Esophagus (tissue), 2 donors: Measurements from ENCODE around the gene UGGT2. TPM values are rescaled to one million over a fixed set of nuclear protein-coding genes. Genes with fewer than 3 reads are reported as not detected.

ENCODE experiments used
- H3K27ac ChIP-seq, 2 donors: one replicate each; pipeline ENCODE4 v1.5.1; 2013; ENCODE audit warnings: low read depth in 2 of 2, mild to moderate bottlenecking in 2 of 2, inconsistent platforms in 1 of 2, low read length in 1 of 2, moderate library complexity in 1 of 2
- H3K27me3 ChIP-seq, 2 donors: one replicate each; pipeline ENCODE4 v1.6.1; 2013; ENCODE audit warnings: low read length in 2 of 2, control low read depth in 1 of 2, mild to moderate bottlenecking in 1 of 2; ENCODE audit not compliant: insufficient read depth in 2 of 2, control insufficient read depth in 1 of 2
- H3K36me3 ChIP-seq, 2 donors: one replicate each; pipeline ENCODE4 v1.6.1; 2013; ENCODE audit warnings: low read length in 1 of 2; ENCODE audit not compliant: control insufficient read depth in 2 of 2, insufficient read depth in 2 of 2
- H3K4me1 ChIP-seq, 2 donors: one replicate each; pipeline ENCODE4 v1.6.1; 2013; ENCODE audit warnings: low read length in 1 of 2; ENCODE audit not compliant: control insufficient read depth in 2 of 2, insufficient read depth in 2 of 2
- H3K4me3 ChIP-seq, 2 donors: one replicate each; pipeline ENCODE4 v1.5.1; 2013; ENCODE audit warnings: low read length in 2 of 2, mild to moderate bottlenecking in 2 of 2, low read depth in 1 of 2, moderate library complexity in 1 of 2
- H3K9me3 ChIP-seq, 2 donors: one replicate each; pipeline ENCODE4 v1.6.1; 2013; ENCODE audit warnings: mild to moderate bottlenecking in 2 of 2, low read depth in 1 of 2, low read length in 1 of 2, moderate library complexity in 1 of 2; ENCODE audit not compliant: control insufficient read depth in 2 of 2, insufficient read depth in 1 of 2
- WGBS, 2 donors: extraction: QIAGEN DNeasy Blood & Tissue Kit; methylation state at CpG; one replicate each; pipeline ENCODE4 v1.1.7; 2013; 5-methylcytosine and 5-hydroxymethylcytosine counted together
- polyA plus RNA-seq, 2 donors: library from polyadenylated mRNA; stranded (reverse); fragments of 200-250 nt; gene quantifications; one replicate each; pipeline ENCODE4 v1.2.3, GENCODE V29; 2013
- donor health status: healthy with polysubstance abuse.
- donor health status: Bipolar disorder and iron deficiency.

Gene UGGT2, protein sequence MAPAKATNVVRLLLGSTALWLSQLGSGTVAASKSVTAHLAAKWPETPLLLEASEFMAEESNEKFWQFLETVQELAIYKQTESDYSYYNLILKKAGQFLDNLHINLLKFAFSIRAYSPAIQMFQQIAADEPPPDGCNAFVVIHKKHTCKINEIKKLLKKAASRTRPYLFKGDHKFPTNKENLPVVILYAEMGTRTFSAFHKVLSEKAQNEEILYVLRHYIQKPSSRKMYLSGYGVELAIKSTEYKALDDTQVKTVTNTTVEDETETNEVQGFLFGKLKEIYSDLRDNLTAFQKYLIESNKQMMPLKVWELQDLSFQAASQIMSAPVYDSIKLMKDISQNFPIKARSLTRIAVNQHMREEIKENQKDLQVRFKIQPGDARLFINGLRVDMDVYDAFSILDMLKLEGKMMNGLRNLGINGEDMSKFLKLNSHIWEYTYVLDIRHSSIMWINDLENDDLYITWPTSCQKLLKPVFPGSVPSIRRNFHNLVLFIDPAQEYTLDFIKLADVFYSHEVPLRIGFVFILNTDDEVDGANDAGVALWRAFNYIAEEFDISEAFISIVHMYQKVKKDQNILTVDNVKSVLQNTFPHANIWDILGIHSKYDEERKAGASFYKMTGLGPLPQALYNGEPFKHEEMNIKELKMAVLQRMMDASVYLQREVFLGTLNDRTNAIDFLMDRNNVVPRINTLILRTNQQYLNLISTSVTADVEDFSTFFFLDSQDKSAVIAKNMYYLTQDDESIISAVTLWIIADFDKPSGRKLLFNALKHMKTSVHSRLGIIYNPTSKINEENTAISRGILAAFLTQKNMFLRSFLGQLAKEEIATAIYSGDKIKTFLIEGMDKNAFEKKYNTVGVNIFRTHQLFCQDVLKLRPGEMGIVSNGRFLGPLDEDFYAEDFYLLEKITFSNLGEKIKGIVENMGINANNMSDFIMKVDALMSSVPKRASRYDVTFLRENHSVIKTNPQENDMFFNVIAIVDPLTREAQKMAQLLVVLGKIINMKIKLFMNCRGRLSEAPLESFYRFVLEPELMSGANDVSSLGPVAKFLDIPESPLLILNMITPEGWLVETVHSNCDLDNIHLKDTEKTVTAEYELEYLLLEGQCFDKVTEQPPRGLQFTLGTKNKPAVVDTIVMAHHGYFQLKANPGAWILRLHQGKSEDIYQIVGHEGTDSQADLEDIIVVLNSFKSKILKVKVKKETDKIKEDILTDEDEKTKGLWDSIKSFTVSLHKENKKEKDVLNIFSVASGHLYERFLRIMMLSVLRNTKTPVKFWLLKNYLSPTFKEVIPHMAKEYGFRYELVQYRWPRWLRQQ (N-terminal part only)
- polyA plus RNA-seq = 1 to 10 TPM; 3.2 to 3.5 TPM

DNA sequence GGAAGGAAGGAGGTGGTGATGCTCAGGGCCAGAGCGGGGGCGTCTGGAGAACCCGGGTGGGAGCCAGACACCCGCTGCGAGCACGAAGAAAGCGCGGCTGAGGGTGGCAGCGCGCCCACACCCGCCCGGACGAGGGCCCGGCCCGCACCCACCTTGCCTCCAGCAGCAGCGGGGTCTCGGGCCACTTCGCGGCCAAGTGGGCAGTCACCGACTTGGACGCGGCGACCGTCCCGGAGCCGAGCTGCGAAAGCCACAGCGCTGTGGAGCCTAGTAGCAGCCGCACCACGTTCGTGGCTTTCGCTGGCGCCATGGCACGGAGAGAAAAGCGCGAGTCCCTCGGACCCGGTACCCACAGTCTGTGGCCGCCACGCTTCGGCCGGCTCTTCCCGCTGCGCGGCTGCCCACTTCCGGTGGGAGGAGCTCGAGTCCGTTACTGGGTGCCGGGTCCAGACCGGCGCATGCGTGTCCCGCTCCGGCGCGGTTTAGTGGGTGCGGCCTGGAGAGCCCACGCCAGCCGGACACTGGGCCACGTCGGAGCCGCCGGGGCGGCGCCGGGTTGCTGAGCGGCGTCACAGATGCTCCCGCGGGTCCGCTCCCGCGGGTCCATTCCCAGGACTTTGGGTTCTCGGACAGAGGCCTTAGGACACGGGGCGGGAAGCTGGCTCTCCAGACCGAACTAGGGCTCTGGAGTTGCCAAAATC is at the start of gene UGGT2:
Gene UGGT2, minus strand, starts transcription at position 399 of the 701 bp plus-strand sequence. Its CDS starts 89 bp downstream, at position 310.
- H3K27ac ChIP-seq = peak within 1 kb of the TSS; percentile 80 to 83
- no peaks in the 10 kb centered on the region for H3K36me3 ChIP-seq
- no peaks in the 10 kb centered on the region for H3K9me3 ChIP-seq
- no peaks in the 10 kb centered on the region for H3K4me1 ChIP-seq
- 1 to 3% methylated on average over 70 to 77 of the region's 77 CpGs for WGBS, 2 donors
- no peaks in the 10 kb centered on the region for H3K27me3 ChIP-seq
- H3K4me3 ChIP-seq = peak within 1 kb of the TSS; percentile 77 to 87

DNA sequence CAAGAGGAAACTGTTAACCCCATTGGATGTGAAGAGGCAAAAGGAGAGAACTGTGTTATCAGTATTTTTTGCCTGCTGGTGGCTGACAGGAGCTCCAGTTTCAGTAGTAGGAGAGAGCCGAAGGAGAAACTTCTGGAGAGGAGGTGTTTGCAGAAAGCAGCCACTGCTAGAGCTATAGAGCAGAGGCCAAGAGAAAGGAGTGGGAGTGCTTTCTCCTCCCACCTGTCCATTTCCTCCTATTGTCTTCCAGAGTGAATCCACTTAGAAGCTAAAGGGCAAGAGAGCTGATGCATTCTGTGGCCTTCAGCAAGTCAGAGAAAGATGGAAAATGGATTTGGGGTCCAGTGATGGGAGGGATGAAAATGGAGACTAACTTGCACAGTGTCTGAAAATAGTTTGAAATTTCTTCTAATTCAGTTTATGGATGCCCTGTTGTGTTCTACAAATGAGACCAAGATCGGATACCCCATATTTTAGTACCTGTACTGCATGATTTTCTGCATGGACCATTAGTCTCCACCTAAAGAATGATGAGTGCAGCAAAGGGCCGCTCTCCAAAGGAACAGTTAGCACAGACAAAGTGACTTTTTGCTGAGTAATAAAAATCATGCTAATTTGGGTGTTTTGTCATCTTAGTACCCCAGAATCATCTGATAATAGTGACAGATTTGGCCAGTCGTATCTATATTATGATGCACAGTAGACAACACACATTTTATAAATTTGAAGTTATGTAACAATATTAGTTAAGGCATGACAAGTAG is 47.4 kb upstream of the UGGT2 start:
- H3K36me3 ChIP-seq = no peaks in the 10 kb centered on the region
- H3K27me3 ChIP-seq = no peaks in the 10 kb centered on the region
- H3K9me3 ChIP-seq = no peaks in the 10 kb centered on the region
- H3K4me3 ChIP-seq = no peak overlapping the region
- no peaks in the 10 kb centered on the region for H3K4me1 ChIP-seq
- no peak overlapping the region for H3K27ac ChIP-seq
- WGBS, 2 donors = 81 to 84% methylated on average over 4 of the region's 4 CpGs

DNA sequence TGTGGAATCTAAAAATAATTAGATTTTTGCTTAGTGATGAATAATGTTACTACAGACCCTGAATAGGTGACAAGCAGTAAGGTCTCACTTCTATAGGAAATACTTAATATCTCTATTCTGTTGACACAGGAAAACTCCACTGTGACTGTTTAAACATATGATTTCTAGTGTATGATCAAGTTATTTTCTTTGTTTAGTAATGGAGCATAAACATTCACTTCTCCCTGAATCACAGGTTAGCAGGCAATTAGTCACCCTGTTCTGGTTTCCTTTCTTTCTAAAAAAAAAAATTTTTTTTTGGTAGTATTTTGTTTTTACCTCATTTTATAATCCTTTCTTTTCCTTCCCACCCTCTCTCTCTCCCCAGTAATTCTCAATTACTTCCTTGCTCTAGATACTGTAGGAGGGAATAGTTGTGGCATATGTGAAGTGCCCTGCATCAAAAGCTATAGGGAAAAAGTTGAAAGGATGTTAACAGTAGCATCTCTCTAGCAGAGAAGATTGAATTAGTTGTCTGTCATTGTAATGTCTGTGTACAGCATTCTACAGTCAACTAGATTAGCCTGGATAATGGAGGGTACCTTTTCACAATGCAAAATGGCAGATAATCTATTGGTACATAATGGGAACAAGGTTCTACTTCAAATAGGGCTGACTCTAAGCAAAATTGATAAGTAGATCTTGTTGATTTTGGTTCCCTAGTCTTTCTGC is 40.2 kb upstream of the UGGT2 start:
- Histone ChIP-seq H3K27me3 (peaks cover 0 to 13% of the 10 kb centered on the region in 2 donors), H3K4me1 (peaks cover 0 to 6% of the 10 kb centered on the region in 2 donors), H3K9me3 (no peaks in the 10 kb centered on the region), H3K36me3 (no peaks in the 10 kb centered on the region), H3K27ac (no peak overlapping the region), H3K4me3 (no peak overlapping the region)

DNA sequence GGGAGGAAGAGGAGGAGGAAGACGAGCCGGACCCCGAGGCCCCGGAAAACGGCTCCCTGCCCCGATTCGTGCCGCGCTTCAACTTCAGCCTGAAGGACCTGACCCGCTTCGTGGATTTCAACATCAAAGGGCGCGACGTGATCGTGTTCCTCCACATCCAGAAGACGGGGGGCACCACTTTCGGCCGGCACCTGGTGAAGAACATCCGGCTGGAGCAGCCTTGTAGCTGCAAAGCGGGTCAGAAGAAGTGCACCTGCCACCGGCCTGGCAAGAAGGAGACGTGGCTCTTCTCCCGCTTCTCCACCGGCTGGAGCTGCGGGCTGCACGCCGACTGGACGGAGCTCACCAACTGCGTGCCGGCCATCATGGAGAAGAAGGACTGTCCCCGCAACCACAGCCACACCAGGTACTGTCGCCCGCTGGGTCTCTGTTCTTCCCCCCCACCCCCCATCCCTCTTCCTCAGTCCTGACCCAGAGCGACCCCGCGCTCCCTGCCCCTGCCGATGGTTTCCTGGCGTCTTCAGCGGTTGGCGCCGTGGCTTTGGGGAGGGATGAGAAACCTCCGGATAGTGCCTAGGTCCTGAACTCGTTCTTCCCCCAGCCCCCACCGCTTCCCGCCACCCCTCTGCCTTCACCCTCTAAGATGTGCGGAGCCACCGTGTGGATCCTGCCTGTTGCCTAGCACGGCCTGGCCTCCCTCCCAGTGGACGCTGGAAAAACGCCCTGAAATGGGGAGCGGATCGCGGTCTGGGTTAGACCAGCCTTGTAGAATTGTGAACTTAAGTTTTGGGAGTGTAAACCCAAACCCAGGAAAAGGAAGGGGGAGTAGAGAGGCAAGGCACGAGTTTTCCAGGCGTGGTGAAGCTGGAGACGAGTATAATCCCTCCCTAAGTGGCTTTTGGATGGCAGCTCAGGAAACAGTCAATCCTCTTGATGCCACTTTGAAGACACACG is 38.2 kb upstream of the UGGT2 start:
- peaks cover 0 to 13% of the 10 kb centered on the region in 2 donors for H3K27me3 ChIP-seq
- peak overlapping the region in 1 of 2 donors; percentile 25 for H3K27ac ChIP-seq
- H3K36me3 ChIP-seq = no peaks in the 10 kb centered on the region
- H3K9me3 ChIP-seq = no peaks in the 10 kb centered on the region
- H3K4me1 ChIP-seq = peaks cover 0 to 6% of the 10 kb centered on the region in 2 donors
- WGBS, 2 donors = 3 to 4% methylated on average over 55 to 57 of the region's 57 CpGs
- H3K4me3 ChIP-seq = peak overlapping the region in 1 of 2 donors; percentile 66

DNA sequence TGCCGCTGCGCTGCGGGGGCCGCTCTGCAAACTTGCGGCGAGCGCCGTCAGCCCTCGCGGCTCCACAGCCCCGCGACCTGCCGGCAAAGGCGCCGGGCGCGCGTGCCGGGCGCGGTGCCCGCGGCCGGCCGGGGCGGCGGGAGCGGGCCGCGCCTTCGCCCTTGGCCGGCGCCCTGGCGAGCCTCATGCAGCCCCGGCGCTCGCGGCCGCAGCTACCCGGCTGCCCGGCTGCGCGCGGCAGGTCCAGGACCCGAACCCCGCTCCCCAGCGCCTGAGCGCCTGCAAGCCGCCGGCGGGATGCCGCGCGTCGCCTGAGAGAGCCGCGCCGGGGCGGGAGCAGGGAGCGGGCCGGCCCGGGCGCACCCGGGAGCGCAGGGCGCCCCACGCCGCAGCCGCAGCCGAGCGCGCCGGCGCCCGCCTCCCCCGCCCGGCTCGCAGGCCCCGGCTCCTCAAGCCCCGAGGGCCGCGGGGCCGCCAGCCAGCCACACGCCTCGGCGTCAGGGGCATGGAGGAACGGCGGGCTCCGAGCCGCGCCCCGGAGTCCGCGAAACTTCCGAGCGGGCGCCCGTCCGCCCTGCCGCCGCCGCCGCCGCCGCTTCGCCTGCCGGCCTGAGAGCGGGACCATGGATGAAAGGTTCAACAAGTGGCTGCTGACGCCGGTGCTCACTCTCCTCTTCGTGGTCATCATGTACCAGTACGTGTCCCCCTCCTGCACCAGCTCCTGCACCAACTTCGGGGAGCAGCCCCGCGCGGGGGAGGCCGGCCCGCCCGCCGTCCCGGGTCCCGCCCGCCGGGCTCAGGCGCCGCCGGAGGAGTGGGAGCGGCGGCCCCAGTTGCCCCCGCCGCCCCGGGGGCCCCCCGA is 37.3 kb upstream of the UGGT2 start:
- Histone ChIP-seq H3K36me3 (no peaks in the 10 kb centered on the region), H3K27ac (no peak overlapping the region), H3K27me3 (peaks cover 0 to 13% of the 10 kb centered on the region in 2 donors), H3K9me3 (no peaks in the 10 kb centered on the region), H3K4me3 (peak overlapping the region; percentile 35 to 66), H3K4me1 (peaks cover 0 to 6% of the 10 kb centered on the region in 2 donors)
- WGBS, 2 donors = 0 to 1% methylated on average over 61 to 133 of the region's 133 CpGs

DNA sequence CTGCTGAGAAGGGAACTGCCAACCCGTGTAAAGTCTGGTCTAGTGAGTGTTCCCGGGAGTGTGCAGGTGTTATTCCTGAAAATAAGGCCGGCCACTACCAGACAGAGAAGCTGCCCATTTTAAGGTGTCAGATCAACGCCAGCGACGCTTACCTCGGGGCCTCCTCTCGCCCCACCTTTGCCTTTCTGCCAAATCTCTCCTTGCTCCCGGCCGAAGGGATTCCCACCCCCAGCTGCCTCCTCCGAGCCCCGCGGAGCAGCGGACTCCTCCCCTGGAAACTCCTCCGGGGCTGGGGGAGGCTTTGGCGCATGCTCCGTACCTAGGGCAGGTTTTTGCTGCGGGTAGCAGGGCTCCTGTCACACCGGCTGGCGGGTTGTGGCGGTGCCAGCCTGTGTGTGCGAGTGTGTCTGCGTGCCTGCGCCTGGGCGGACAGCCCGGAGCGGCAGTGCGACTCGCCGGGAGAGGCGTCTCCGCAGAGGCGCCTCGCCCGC is 36.6 kb upstream of the UGGT2 start, which contains the start of gene HS6ST3:
Gene HS6ST3, plus strand, starts transcription at position 359 of the 491 bp plus-strand sequence.
- H3K36me3 ChIP-seq = no peaks in the 10 kb centered on the region
- peaks cover 0 to 6% of the 10 kb centered on the region in 2 donors for H3K4me1 ChIP-seq
- H3K27ac ChIP-seq = no peak within 1 kb of the TSS
- no peaks in the 10 kb centered on the region for H3K9me3 ChIP-seq
- H3K4me3 ChIP-seq = peak within 1 kb of the TSS; percentile 35 to 66
- peaks cover 0 to 13% of the 10 kb centered on the region in 2 donors for H3K27me3 ChIP-seq
- 1% methylated on average over 29 to 35 of the region's 35 CpGs for WGBS, 2 donors

DNA sequence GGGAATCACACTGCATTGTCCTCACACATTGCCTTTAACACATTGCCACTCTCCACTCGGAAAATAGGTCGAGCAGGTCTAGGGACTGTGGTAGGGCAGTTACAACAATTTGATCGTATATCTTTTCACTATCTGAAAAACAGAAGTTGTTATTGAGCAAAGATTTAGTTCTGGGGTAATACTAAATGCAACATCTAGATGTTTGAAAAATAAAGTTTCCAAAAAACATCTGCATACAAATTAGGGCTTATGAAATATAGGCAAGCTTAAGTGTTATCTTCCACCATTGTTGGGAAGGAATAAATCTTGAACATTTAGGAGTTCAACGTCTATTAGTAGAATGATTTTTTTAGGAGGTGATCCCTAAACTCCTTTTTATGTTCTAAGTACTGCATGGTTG is 35.9 kb upstream of the UGGT2 start:
- no peaks in the 10 kb centered on the region for H3K9me3 ChIP-seq
- H3K27ac ChIP-seq = no peak overlapping the region
- peak overlapping the region in 1 of 2 donors; percentile 66 for H3K4me3 ChIP-seq
- H3K36me3 ChIP-seq = no peaks in the 10 kb centered on the region
- WGBS, 2 donors = 68 to 70% methylated on average over 4 of the region's 4 CpGs
- peaks cover 0 to 6% of the 10 kb centered on the region in 2 donors for H3K4me1 ChIP-seq
- H3K27me3 ChIP-seq = peaks cover 0 to 13% of the 10 kb centered on the region in 2 donors
